Measurements from ENCODE around the gene PDE6H.

The PDE6H gene

GRCh38 chr12:14984036-14984435 is 11.2 kb downstream of the PDE6H start:
- no peak overlapping the region for H3K27ac ChIP-seq

DNA sequence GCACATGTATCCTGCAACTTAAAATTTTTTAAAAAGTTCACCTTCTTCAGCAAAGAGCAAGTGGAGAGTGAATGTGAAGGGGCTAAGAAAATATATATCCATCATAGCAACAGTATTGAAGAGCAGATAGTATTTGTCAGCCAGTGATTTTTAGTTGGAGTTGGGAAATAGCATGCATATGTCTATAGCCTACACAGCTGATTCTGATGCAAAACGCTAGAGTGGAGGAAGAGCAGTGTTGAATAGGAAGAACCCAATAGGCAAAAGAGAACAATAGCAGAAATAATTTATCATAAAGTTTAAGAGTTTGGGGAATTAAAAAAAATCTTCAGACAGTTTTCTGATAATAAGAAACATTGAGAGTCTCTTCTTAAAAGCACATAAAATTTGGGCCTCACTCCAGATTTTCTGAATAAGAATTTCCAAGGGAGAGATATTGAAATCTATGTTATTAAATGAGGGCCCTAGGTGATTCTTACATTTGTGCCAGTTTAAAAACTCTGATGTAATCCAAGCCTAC is 12.0 kb downstream of the PDE6H start:
- H3K27ac ChIP-seq: no peak overlapping the region
- TF ChIP-seq, protein P1, sequence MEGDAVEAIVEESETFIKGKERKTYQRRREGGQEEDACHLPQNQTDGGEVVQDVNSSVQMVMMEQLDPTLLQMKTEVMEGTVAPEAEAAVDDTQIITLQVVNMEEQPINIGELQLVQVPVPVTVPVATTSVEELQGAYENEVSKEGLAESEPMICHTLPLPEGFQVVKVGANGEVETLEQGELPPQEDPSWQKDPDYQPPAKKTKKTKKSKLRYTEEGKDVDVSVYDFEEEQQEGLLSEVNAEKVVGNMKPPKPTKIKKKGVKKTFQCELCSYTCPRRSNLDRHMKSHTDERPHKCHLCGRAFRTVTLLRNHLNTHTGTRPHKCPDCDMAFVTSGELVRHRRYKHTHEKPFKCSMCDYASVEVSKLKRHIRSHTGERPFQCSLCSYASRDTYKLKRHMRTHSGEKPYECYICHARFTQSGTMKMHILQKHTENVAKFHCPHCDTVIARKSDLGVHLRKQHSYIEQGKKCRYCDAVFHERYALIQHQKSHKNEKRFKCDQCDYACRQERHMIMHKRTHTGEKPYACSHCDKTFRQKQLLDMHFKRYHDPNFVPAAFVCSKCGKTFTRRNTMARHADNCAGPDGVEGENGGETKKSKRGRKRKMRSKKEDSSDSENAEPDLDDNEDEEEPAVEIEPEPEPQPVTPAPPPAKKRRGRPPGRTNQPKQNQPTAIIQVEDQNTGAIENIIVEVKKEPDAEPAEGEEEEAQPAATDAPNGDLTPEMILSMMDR (conservative IDR thresholded peaks at IDR 0.05): no peak

More at GRCh38 chr12:14984036-14984435, 11.2 kb downstream of the PDE6H start:
- TF ChIP-seq, protein P1 (conservative IDR thresholded peaks at IDR 0.05): no peak

DNA sequence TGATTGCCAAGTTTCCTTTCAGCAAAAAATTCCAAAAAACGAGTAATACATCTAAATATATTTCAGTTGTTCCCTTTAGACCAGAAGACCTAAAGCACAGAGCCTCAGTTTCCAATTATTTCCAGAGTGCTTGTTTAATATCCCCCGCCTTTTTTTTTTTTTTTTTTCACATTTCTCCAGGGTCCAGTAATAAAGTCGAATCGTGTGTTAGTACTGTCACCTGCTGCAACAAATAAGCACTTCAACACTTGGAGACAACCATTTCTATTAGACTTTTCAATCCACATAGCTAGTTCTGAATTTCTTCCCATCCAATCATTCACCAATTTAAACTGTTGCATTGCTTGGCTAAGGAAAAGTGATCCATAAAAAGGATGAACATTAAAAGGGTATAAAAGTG is 13.6 kb downstream of the PDE6H start:
- TF ChIP-seq, protein P1 (conservative IDR thresholded peaks at IDR 0.05): peak; percentile 74
- no peak overlapping the region for H3K27ac ChIP-seq

DNA sequence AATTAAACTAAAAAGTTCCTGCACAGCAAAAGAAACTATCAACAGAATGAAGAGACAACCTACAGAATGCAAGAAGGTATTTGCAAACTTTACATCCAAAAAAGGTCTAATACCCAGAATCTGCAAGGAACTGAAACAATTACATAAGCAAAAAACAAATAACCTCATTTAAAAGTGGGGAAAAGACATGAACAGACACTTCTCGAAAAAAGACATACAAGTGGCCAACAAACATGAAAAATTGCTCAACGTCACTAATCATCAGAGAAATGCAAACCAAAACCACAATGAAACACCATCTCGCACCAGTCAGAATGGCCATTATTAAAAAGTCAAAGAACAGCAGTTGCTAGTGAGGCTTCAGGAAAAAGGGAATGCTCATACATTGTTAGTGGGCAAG is 15.2 kb downstream of the PDE6H start:
- no peak overlapping the region for H3K27ac ChIP-seq
- TF ChIP-seq, protein P1 (conservative IDR thresholded peaks at IDR 0.05): no peak

GRCh38 chr12:14989790-14990189 is 16.9 kb downstream of the PDE6H start:
- TF ChIP-seq, protein P1 (conservative IDR thresholded peaks at IDR 0.05): no peak
- H3K27ac ChIP-seq: no peak overlapping the region

DNA sequence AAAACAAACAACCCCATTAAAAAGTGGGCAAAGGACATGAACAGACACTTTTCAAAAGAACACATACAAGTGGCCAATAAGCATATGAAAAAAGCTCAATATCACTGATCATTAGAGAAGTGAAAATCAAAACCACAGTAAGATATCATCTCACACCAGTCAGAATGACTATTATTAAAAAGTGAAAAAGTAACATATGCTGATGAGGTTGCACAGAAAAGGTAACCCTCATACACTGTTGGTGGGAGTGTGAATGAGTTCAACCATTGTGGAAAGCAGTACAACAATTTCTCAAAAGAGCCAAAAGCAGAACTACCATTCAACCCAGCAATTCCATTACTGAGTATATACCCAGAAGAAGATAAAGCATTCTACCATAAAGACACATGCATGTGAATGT is 18.2 kb downstream of the PDE6H start:
- H3K27ac ChIP-seq: no peak overlapping the region

DNA sequence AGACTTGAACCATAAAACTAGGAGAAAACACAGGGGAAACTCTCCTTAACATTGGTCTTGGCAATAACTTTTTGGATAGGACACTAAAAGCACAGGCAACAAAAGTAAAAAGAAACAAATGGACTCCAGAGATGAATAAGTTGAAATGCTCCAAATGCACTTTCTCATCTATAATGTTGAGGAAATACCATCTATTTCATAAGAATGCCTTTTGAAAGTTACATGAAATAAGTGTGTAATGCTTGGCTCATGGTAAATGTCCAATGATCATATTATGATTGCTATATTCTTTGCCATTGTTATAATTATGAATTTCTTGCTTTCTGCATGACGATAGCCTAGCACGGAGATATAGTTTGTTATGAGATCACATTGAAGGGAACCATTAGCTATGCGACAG is 19.8 kb downstream of the PDE6H start:
- TF ChIP-seq, protein P1 (conservative IDR thresholded peaks at IDR 0.05): no peak
- no peak overlapping the region for H3K27ac ChIP-seq

More for the DNA sequence above, 18.2 kb downstream of the PDE6H start:
- TF ChIP-seq, protein P1 (conservative IDR thresholded peaks at IDR 0.05): no peak
